HepG2 (cell line): Measurements from ENCODE around the gene MPZL3. TPM values are rescaled to one million over a fixed set of nuclear protein-coding genes. Genes with fewer than 3 reads are reported as not detected.

ENCODE experiments used
- EHMT2 ChIP-seq: fragments of 200-600 bp; sonication (generic); IDR thresholded peaks from 2 replicates; pipeline ENCODE4 v1.7.0; 2017; ENCODE audit warnings: antibody characterized with exemption, low read depth, low read length, borderline replicate concordance
- HDAC2 ChIP-seq: sonication (generic); formaldehyde crosslinking; IDR thresholded peaks from 2 replicates; pipeline ENCODE4 v1.4.0; 2020; ENCODE audit warnings: missing genetic modification reagents
- HNRNPLL ChIP-seq: fragments of 200-400 bp; formaldehyde crosslinking; IDR thresholded peaks from 2 replicates; pipeline ENCODE4 v1.6.1; 2017; ENCODE audit warnings: mild to moderate bottlenecking, low read depth, low read length; ENCODE audit not compliant: poor library complexity, severe bottlenecking
- KLF15 ChIP-seq: sonication (generic); formaldehyde crosslinking; IDR thresholded peaks from 2 replicates; pipeline ENCODE4 v1.8.1; 2023; ENCODE audit warnings: borderline replicate concordance, mild to moderate bottlenecking, inconsistent platforms, missing genetic modification reagents, mixed read lengths
- NR0B2 ChIP-seq: sonication (generic); formaldehyde crosslinking; IDR thresholded peaks from 2 replicates; pipeline ENCODE4 v1.4.0; 2020; ENCODE audit warnings: mild to moderate bottlenecking, missing genetic modification reagents
- PHF8 ChIP-seq: sonication (generic); formaldehyde crosslinking; IDR thresholded peaks from 2 replicates; pipeline ENCODE4 v1.5.0; 2020; ENCODE audit warnings: missing genetic modification reagents
- RFXANK ChIP-seq: IDR thresholded peaks from 2 replicates; pipeline ENCODE4 v1.6.1; 2016
- ZNF329 ChIP-seq: sonication (generic); formaldehyde crosslinking; IDR thresholded peaks from 2 replicates; pipeline ENCODE4 v1.9.0; 2021; ENCODE audit warnings: low read depth, mild to moderate bottlenecking, missing genetic modification reagents
- ZNF44 ChIP-seq: sonication (generic); formaldehyde crosslinking; IDR thresholded peaks from 2 replicates; pipeline ENCODE4 v1.5.1; 2020; ENCODE audit warnings: mild to moderate bottlenecking, missing genetic modification reagents
- ZNF441 ChIP-seq: sonication (generic); formaldehyde crosslinking; IDR thresholded peaks from 2 replicates; pipeline ENCODE4 v1.7.0; 2021; ENCODE audit warnings: missing genetic modification reagents, borderline replicate concordance
- ZNF567 ChIP-seq: sonication (generic); formaldehyde crosslinking; IDR thresholded peaks from 2 replicates; pipeline ENCODE4 v1.8.1; 2023; ENCODE audit warnings: mild to moderate bottlenecking, missing genetic modification reagents, borderline replicate concordance
- ZNF720 ChIP-seq: sonication (generic); formaldehyde crosslinking; IDR thresholded peaks from 2 replicates; pipeline ENCODE4 v1.4.0; 2020; ENCODE audit warnings: missing genetic modification reagents
- ZNF775 ChIP-seq: sonication (generic); formaldehyde crosslinking; IDR thresholded peaks from 2 replicates; pipeline ENCODE4 v1.4.0; 2020; ENCODE audit warnings: missing genetic modification reagents, mild to moderate bottlenecking, moderate library complexity, borderline replicate concordance
- ZNF780A ChIP-seq: sonication (generic); formaldehyde crosslinking; IDR thresholded peaks from 2 replicates; pipeline ENCODE4 v1.8.0; 2022; ENCODE audit warnings: mild to moderate bottlenecking, missing genetic modification reagents, moderate library complexity
- ZNF891 ChIP-seq: sonication (generic); formaldehyde crosslinking; IDR thresholded peaks from 2 replicates; pipeline ENCODE4 v1.5.0; 2020; ENCODE audit warnings: mild to moderate bottlenecking, missing genetic modification reagents
- polyA plus RNA-seq, 8 experiments: library from polyadenylated mRNA; depleted of rRNA in 3 of 8; stranded (reverse) in 7 of 8; unstranded in 1 of 8; fragments of >200 nt; fragmentation: Illumina TruSeq in 4 of 8; extraction: Trizol in 4 of 8; gene quantifications; 2 replicates each; pipeline versions ENCODE4 v1.2.1 to v1.2.3, GENCODE V29; 2011 to 2016; ENCODE audit warnings: low read depth in 4 of 8, missing spikeins in 1 of 8, mixed read lengths in 1 of 8; ENCODE audit not compliant: insufficient read depth in 1 of 8
- total RNA-seq, 5 experiments: library from RNA; depleted of rRNA; stranded (reverse); fragments of >200 nt; fragmentation: Illumina TruSeq; extraction: Trizol; gene quantifications; 2 replicates each; pipeline ENCODE4 v1.2.3, GENCODE V29; 2016; ENCODE audit warnings: low read depth in 1 of 5
- TF ChIP-seq, protein P1 (sequence below): sonication (generic); formaldehyde crosslinking; IDR thresholded peaks from 2 replicates; pipeline ENCODE4 v1.4.0; 2020; ENCODE audit warnings: missing genetic modification reagents, borderline replicate concordance
- TF ChIP-seq, protein P2 (sequence below): sonication (generic); formaldehyde crosslinking; conservative IDR thresholded peaks from 2 replicates; pipeline ENCODE4 v1.8.0; 2022; ENCODE audit warnings: mild to moderate bottlenecking, moderate library complexity, missing genetic modification reagents
- TF ChIP-seq, protein P3 (sequence below): sonication (generic); formaldehyde crosslinking; IDR thresholded peaks from 2 replicates; pipeline ENCODE4 v1.8.1; 2023; ENCODE audit warnings: mild to moderate bottlenecking, moderate library complexity, missing genetic modification reagents
- TF ChIP-seq, protein P4 (sequence below): sonication (generic); formaldehyde crosslinking; IDR thresholded peaks from 2 replicates; pipeline ENCODE4 v1.8.1; 2023; ENCODE audit warnings: missing genetic modification reagents, mild to moderate bottlenecking, borderline replicate concordance
- TF ChIP-seq, protein P5 (sequence below): sonication (generic); formaldehyde crosslinking; IDR thresholded peaks from 2 replicates; pipeline ENCODE4 v1.5.0; 2020; ENCODE audit warnings: missing genetic modification reagents, mild to moderate bottlenecking, borderline replicate concordance

The MPZL3 gene
- total and polyA plus RNA-seq, 2 of the 13 experiments (the other 11 are each of a cell fraction or from before 2014, with no cell fraction given): 5.3 to 9.3 TPM

- TF ChIP-seq, protein P1, sequence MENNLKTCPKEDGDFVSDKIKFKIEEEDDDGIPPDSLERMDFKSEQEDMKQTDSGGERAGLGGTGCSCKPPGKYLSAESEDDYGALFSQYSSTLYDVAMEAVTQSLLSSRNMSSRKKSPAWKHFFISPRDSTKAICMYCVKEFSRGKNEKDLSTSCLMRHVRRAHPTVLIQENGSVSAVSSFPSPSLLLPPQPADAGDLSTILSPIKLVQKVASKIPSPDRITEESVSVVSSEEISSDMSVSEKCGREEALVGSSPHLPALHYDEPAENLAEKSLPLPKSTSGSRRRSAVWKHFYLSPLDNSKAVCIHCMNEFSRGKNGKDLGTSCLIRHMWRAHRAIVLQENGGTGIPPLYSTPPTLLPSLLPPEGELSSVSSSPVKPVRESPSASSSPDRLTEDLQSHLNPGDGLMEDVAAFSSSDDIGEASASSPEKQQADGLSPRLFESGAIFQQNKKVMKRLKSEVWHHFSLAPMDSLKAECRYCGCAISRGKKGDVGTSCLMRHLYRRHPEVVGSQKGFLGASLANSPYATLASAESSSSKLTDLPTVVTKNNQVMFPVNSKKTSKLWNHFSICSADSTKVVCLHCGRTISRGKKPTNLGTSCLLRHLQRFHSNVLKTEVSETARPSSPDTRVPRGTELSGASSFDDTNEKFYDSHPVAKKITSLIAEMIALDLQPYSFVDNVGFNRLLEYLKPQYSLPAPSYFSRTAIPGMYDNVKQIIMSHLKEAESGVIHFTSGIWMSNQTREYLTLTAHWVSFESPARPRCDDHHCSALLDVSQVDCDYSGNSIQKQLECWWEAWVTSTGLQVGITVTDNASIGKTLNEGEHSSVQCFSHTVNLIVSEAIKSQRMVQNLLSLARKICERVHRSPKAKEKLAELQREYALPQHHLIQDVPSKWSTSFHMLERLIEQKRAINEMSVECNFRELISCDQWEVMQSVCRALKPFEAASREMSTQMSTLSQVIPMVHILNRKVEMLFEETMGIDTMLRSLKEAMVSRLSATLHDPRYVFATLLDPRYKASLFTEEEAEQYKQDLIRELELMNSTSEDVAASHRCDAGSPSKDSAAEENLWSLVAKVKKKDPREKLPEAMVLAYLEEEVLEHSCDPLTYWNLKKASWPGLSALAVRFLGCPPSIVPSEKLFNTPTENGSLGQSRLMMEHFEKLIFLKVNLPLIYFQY (CRISPR knock-in tag): no peak
- TF ChIP-seq EHMT2 (peak; percentile 96; the same call in 1 of the 2 replicates), PHF8 (CRISPR knock-in tag) (peak; percentile 72), ZNF567 (no peak), ZNF329 (CRISPR knock-in tag) (0 out of 2 replicates have a peak, but pooled peaks have one; percentile 30), KLF15 (CRISPR knock-in tag) (no peak), ZNF775 (CRISPR knock-in tag) (no peak), RFXANK (peak; percentile 28; the same call in 1 of the 2 replicates), HNRNPLL (no peak), NR0B2 (CRISPR knock-in tag) (no peak), ZNF441 (CRISPR knock-in tag) (peak; percentile 59; the same call in 1 of the 2 replicates), ZNF720 (CRISPR knock-in tag) (no peak), HDAC2 (CRISPR knock-in tag) (0 out of 2 replicates have a peak, but pooled peaks have one; percentile 14), ZNF44 (CRISPR knock-in tag) (peak; percentile 63; the same call in 1 of the 2 replicates), ZNF780A (CRISPR knock-in tag) (no peak), ZNF891 (CRISPR knock-in tag) (peak; percentile 64; the same call in 1 of the 2 replicates)
- TF ChIP-seq, protein P2, sequence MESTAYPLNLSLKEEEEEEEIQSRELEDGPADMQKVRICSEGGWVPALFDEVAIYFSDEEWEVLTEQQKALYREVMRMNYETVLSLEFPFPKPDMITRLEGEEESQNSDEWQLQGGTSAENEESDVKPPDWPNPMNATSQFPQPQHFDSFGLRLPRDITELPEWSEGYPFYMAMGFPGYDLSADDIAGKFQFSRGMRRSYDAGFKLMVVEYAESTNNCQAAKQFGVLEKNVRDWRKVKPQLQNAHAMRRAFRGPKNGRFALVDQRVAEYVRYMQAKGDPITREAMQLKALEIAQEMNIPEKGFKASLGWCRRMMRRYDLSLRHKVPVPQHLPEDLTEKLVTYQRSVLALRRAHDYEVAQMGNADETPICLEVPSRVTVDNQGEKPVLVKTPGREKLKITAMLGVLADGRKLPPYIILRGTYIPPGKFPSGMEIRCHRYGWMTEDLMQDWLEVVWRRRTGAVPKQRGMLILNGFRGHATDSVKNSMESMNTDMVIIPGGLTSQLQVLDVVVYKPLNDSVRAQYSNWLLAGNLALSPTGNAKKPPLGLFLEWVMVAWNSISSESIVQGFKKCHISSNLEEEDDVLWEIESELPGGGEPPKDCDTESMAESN (CRISPR knock-in tag): peak; percentile 88
- TF ChIP-seq, protein P3, sequence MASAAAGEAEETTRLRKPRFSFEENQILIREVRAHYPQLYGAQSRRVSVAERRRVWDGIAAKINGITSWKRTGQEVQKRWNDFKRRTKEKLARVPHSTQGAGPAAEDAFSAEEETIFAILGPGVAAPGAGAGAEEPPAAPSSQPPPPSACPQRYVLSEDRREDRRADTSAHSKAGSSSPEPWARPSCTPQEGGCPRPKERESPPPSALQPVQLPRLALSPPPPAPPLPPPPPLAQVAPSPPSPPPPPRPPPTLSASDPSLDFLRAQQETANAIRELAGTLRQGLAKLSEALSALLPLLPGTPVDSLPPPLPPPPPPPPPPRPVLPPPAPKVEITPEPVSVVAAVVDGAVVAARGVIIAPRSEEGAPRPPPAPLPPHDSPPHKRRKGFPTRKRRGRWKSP (CRISPR knock-in tag): peak; percentile 51; the same call in 1 of the 2 replicates
- TF ChIP-seq, protein P4, sequence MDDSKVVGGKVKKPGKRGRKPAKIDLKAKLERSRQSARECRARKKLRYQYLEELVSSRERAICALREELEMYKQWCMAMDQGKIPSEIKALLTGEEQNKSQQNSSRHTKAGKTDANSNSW (CRISPR knock-in tag): no peak; the same call in 1 of the 2 replicates
- TF ChIP-seq, protein P5, sequence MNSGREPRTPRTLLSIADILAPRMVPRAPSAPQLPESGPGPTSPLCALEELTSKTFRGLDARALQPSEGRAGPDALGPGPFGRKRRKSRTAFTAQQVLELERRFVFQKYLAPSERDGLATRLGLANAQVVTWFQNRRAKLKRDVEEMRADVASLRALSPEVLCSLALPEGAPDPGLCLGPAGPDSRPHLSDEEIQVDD: 0 out of 2 replicates have a peak, but pooled peaks have one; percentile 25
Measured at GRCh38 chr11:118251858-118252652, at the start of gene MPZL3 (continued).
